Ascending aorta (tissue), 2 donors: Measurements from ENCODE around the gene PPP2CA. TPM values are rescaled to one million over a fixed set of nuclear protein-coding genes. Genes with fewer than 3 reads are reported as not detected.

Source experiments
- DNase-seq, 2 donors: peaks; one replicate each; pipeline ENCODE4 v3.0.0-alpha.2; 2019; ENCODE audit warnings: low spot score in 2 of 2
- H3K27ac ChIP-seq, 2 donors: fragments of 200-600 bp; sonication (generic); one replicate each; pipeline ENCODE4 v1.5.1; 2016 to 2017; ENCODE audit warnings: mild to moderate bottlenecking in 1 of 2
- H3K27me3 ChIP-seq: fragments of 200-600 bp; sonication (generic); one replicate; pipeline ENCODE4 v1.5.1; 2017
- H3K36me3 ChIP-seq, 2 donors: fragments of 200-600 bp; sonication (generic); one replicate each; pipeline ENCODE4 v1.5.1; 2016
- H3K4me1 ChIP-seq, 2 donors: fragments of 200-600 bp; sonication (generic); one replicate each; pipeline ENCODE4 v1.5.1; 2016 to 2017; ENCODE audit warnings: mild to moderate bottlenecking in 1 of 2
- H3K4me3 ChIP-seq, 2 donors: fragments of 200-600 bp; sonication (generic); one replicate each; pipeline ENCODE4 v1.5.1; 2016 to 2017; ENCODE audit warnings: mild to moderate bottlenecking in 1 of 2
- H3K9me3 ChIP-seq, 2 donors: fragments of 200-600 bp; sonication (generic); one replicate each; pipeline ENCODE4 v1.5.1; 2016
- intact Hi-C: fragments of 100-400 bp; cut with DNase I; formaldehyde crosslinking; loops from one replicate; pipeline ENCODE4 v1.15.1; 2023
- total RNA-seq: library from RNA; depleted of rRNA; stranded (reverse); fragments of >200 nt; gene quantifications from one replicate; pipeline ENCODE4 v1.1.0, GENCODE V29; 2016
- TF ChIP-seq, protein P1 (sequence below), 3 experiments: fragments of 200-600 bp in 2 of 3; fragments of 450-650 bp in 1 of 3; sonication (generic) in 2 of 3; IDR thresholded peaks; one replicate each; pipeline ENCODE4 v1.5.1; 2016 to 2019; ENCODE audit warnings: antibody characterized with exemption in 3 of 3, mild to moderate bottlenecking in 1 of 3, moderate library complexity in 1 of 3

The PPP2CA gene
- total RNA-seq, 1 donor from 2014 or later = 26.2 TPM

DNA sequence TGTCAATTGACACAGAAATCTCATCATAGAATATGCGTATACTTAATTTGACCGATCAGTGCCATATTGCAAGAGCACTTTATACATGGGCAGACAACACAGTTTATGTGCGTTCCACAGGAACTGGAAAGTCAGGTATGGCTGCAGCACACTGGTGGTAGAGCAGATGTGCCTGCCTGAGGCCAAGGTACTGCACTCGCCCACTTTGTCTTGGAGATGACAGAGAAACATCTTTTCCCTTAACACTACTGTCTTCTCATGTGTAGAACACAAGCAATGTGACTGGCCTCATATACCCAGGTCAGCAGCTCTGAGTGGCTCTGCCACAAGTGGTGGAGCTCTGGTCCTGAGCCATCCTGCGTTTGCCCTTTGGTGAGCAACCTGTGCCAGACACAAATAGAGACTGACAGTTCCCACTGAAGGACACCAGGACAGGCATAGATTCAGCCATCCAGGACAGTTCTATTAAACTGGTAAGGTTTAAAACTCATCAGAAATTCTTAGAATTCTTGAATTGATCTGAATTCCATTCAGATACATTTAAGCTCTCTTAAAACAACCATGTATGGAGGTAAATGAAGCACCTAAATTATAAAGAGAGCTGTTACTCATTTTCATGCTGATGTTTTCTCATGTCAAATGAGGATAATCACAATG is 21.0 kb upstream of the PPP2CA start:
- no peaks in the 10 kb centered on the region for H3K9me3 ChIP-seq
- no peak overlapping the region for H3K4me3 ChIP-seq
- no peak overlapping the region for H3K27ac ChIP-seq
- TF ChIP-seq, protein P1, sequence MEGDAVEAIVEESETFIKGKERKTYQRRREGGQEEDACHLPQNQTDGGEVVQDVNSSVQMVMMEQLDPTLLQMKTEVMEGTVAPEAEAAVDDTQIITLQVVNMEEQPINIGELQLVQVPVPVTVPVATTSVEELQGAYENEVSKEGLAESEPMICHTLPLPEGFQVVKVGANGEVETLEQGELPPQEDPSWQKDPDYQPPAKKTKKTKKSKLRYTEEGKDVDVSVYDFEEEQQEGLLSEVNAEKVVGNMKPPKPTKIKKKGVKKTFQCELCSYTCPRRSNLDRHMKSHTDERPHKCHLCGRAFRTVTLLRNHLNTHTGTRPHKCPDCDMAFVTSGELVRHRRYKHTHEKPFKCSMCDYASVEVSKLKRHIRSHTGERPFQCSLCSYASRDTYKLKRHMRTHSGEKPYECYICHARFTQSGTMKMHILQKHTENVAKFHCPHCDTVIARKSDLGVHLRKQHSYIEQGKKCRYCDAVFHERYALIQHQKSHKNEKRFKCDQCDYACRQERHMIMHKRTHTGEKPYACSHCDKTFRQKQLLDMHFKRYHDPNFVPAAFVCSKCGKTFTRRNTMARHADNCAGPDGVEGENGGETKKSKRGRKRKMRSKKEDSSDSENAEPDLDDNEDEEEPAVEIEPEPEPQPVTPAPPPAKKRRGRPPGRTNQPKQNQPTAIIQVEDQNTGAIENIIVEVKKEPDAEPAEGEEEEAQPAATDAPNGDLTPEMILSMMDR (IDR thresholded peaks at IDR 0.05) = no peak
- H3K4me1 ChIP-seq = no peaks in the 10 kb centered on the region
- intact Hi-C loops = no loop called here
- no peak for DNase-seq
- no peaks in the 10 kb centered on the region for H3K27me3 ChIP-seq
- H3K36me3 ChIP-seq = no peaks in the 10 kb centered on the region

DNA sequence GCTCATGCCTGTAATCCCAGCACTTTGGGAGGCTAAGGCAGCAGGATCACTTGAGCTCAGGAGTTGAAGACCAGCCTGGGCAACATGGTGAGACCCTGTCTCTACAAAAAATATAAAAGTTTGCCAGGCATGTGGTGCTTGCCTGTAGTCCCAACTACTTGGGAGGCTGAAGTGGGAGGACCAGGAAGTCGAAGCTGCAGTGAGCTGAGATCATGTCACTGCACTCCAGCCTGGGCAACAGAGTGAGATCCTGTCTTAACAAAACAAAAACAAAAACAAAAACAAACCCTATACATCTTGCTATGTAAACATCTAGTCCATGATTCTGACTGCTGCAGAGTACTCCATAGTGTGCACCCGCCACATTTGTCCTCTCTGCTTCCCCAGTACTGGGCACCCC is 19.8 kb upstream of the PPP2CA start:
- no peaks in the 10 kb centered on the region for H3K36me3 ChIP-seq
- no peak overlapping the region for H3K27ac ChIP-seq
- TF ChIP-seq, protein P1 (IDR thresholded peaks at IDR 0.05) = no peak
- no peak for DNase-seq
- no peaks in the 10 kb centered on the region for H3K4me1 ChIP-seq
- H3K27me3 ChIP-seq = no peaks in the 10 kb centered on the region
- intact Hi-C loops = no loop called here
- no peaks in the 10 kb centered on the region for H3K9me3 ChIP-seq
- H3K4me3 ChIP-seq = no peak overlapping the region

DNA sequence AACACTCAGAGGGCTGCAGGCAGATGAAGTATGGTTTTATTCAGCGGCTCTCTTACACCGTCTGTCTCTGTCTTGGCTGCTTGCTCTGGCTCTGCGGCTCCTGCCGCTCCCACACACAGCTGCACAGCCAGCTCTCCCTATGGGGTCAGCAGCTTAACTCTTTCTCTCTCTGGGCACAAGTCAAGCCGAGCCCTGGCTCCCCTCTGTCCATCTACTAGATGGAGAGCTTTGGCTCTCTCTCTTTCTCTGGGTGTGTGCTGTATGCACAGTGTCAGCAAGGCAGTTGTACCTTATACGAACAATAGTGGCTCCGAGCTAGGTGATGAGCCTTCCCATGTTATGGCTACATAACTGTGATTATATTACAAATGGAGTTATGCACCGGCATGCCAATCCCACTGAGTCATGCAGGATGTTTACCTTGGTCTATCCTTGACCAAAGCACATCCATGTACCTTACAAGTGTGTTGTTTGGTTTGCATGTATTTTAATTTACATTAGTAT is 19.3 kb upstream of the PPP2CA start:
- Histone ChIP-seq H3K4me3 (no peak overlapping the region), H3K27ac (no peak overlapping the region), H3K27me3 (no peaks in the 10 kb centered on the region), H3K9me3 (no peaks in the 10 kb centered on the region), H3K36me3 (no peaks in the 10 kb centered on the region), H3K4me1 (peaks cover 0 to 5% of the 10 kb centered on the region in 2 donors)
- no peak for DNase-seq
- intact Hi-C loops = no loop called here
- TF ChIP-seq, protein P1 (IDR thresholded peaks at IDR 0.05) = no peak

DNA sequence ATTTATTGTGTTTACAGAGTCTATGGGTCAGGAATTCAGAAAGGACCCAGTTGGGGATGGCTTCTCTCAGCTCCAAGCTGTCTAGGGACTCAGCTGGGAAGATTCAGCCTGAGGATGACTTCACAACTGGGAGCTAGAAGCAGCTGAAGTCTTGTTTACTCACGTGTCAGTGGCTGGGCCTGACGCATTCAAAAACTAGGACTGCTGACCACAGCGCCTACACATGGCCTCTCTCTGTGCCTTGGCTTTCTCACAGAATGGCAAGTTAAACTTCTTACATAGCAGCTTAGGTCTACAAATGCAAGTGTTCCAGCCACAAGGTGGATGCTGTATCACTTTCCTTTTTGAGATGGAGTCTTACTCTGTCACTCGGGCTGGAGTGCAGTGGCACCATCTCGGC is 16.3 kb upstream of the PPP2CA start:
- H3K27ac ChIP-seq = no peak overlapping the region
- H3K4me1 ChIP-seq = peaks cover 0 to 7% of the 10 kb centered on the region in 2 donors
- H3K4me3 ChIP-seq = no peak overlapping the region
- TF ChIP-seq, protein P1 (IDR thresholded peaks at IDR 0.05) = no peak
- no peak for DNase-seq
- H3K27me3 ChIP-seq = no peaks in the 10 kb centered on the region
- H3K9me3 ChIP-seq = no peaks in the 10 kb centered on the region
- intact Hi-C loops = no loop called here
- H3K36me3 ChIP-seq = no peaks in the 10 kb centered on the region

DNA sequence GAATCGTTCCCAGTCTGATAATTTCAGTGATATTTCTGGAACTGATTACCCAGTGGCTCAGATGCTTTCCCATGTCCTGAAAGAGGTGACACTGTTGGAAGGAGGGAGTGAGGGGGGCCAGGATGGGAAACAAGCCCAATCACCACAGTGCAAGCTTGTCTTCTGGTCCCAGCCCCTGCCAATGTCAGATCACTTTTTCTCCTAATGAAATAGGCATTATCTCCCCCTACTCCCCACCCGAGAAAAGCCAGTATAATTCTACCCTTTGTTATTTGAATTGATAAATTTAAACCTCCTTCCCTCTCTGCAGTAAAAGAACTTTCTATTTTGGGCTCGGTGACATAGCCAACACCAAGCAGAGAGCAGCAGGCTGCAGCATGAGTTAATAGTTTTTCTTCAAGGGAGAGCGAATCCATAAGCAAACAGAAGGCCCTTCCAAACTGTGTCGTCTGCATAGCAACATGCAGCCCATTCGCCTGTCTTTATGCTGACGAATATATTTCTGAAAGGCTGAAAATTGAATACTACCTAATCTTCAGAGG is 14.6 kb upstream of the PPP2CA start:
- TF ChIP-seq, protein P1 (IDR thresholded peaks at IDR 0.05) = no peak
- no peak for DNase-seq
- Histone ChIP-seq H3K36me3 (no peaks in the 10 kb centered on the region), H3K27me3 (no peaks in the 10 kb centered on the region), H3K4me1 (peaks cover 0 to 7% of the 10 kb centered on the region in 2 donors), H3K27ac (peak overlapping the region in 1 of 2 donors; percentile 5), H3K4me3 (no peak overlapping the region), H3K9me3 (no peaks in the 10 kb centered on the region)
- intact Hi-C loops = no loop called here
